Measurements from ENCODE around the gene ZNF575.
"Not testable (repeated sequence)": the region's sequence is repeated elsewhere in the genome, so short reads cannot be mapped to it uniquely, and the experiment has no call there.

Gene ZNF575

GRCh38 chr19:43512399-43512798 is 20.6 kb upstream of the ZNF575 start:
- not testable (repeated sequence) for DNase-seq

- no peak for DNase-seq
Observed at GRCh38 chr19:43518051-43518450, 14.9 kb upstream of the ZNF575 start.

DNA sequence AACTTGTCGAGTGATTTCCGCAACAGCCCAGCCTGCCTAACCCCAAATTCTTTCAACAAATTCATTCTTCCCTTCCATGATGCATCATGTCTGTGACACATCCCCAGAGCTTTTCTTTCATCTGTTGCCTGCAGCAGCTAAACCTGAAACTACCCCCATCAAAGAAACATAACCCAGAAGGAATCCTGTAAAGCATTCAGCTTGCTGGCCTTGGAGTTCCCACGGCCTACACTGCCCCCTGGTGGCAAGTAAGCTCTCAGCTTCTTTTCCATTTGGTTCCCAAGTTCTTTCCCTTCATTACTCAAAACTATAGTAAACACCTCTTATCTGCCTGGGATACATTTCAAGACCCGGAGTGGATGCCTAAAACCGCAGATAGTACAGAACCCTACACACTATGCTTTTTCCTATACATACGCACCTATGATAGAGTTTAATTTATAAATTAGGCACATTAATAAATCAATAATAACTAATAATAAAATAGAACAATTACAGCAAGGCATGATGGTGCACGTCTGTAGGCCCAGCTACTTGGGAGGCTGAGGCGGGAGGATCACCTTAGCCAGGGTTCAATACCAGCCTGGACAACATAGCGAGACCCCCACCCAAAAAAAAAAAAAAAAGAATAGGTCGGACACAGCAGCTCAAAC is 13.4 kb upstream of the ZNF575 start:
- DNase-seq = peak; percentile 85

- DNase-seq = no peak
Observed at GRCh38 chr19:43522929-43523328, 10.1 kb upstream of the ZNF575 start.

DNA sequence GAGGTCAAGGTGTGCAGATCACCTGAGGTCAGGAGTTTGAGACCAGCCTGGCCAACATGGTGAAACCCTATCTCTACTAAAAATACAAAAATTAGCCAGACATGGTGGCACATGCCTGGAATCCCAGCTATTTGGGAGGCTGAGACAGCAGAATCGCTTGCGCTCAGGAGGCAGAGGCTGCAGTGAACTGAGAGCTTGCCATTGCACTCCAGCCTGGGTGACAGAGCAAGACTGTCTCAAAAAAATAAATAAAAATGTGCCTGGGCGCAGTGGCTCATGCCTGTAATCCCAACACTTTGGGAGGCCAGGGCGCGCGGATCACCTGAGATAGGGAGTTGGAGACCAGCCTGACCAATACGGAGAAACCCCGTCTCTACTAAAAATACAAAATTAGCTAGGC is 9.3 kb upstream of the ZNF575 start:
- not testable (repeated sequence) for DNase-seq

DNA sequence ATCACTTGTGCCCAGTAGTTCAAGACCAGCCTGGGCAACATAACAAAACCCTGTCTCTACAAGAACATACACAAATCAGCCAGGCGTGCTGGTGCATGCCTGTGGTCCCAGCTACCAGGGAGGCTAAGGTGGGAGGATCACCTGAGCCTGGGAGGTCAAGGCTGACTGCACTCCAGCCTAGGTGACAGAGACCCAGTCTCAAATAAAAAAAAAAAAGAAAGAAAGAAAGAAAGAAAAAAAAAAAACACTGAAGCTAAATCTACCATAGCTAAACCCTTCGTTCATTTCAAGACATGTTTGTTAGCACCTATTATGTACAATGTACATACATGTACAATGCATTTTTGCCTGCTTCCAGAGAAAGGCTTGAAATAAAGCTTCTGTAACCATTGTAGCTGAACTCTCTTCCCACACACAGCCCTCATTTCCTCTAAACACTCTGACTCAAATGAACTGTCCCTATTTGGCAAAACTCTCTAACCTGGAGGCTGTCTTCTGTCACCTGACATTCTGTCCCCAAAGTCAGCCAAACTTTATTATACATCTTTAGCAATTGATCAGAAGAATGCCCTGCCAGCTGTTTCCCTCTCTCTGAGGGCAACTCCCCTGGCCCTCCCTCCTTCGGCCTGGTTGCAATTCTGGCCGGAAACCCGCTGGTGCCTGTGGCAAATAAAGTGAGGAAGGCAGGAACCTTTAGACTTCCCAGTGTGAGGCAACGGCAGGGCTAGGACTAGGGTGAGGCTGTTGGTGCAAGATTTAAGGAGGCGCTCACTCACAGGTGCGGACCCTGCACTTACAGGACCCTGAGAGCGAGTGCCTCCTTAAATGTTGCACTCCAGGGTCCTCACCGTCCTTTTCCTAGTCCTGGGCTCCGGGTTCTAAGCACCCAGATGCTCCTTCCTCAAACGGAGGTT is 7.8 kb upstream of the ZNF575 start:
- no peak for DNase-seq

DNA sequence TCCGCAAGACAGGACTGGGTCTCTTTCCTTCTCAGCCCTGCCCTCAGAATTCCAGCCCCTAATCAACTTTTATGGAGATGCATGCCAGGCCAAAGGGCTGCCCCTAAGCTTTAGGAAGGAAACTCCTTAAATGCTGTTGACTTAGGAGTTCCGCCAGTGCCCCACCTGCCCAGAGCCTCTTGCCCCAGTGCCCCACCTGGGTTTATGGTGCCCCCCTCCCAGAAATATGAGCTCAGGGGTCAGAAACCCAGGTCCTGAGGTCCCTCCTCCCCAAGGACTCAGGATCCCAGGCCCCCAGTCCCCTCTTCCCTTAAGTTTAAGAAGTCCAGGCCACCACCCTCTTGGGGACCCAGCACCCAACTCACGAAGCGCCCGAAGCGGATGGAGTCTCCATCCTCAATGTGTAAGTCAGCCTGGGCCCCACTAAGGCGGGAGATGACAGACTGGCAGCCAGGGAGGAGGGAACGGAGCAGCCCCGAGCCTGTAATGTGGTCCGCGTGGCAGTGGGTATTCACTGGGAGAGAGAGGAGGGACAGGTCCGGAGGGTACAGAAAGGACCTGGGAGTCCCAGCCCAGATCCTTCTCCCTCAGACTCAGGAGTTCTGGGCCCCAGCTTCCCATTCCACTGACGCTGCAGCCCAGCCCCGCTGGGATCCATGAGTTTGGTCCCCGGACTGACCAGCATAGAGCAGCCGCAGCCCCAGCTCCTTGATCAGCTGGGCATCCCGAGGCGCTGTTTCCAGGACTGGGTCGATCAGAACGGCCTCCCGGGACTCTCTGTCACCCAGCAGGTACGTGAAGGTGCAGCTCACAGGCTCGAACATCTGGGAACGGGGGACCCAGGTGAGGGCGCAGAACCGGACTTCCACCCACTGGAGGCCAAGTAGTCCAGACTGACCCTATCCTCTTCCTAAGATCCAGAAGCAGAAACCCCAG is 6.9 kb upstream of the ZNF575 start:
- no peak for DNase-seq

GRCh38 chr19:43526884-43527859 is 5.8 kb upstream of the ZNF575 start, which contains the start of gene ETHE1:
TSS of gene ETHE1 (minus strand) at chr19:43527201. CDS start at chr19:43527177, 24 bp downstream.
- DNase-seq = peak; percentile 11

- DNase-seq = no peak
Observed at GRCh38 chr19:43527860-43528622, 4.9 kb upstream of the ZNF575 start.

DNA sequence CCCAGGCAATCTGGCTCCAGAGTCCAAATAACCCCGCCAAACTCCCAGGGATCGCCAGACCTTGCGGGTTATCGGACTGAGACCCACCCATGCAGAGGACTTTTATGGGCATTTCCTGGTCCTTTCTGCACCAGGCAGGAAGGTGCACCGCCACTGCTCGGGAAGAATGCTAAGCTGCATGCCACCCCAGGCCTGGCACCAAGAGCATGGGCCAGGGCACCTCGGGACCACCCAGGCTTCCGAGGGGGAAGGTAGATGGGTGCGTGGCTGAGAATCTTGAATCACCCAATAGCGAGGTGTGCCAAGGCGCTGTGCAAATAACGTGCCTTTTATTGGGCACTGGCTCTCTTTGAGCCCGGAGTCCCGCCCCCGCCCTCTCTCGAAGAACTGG is 422 bp upstream of the ZNF575 start:
- DNase-seq = peak; percentile 79

DNA sequence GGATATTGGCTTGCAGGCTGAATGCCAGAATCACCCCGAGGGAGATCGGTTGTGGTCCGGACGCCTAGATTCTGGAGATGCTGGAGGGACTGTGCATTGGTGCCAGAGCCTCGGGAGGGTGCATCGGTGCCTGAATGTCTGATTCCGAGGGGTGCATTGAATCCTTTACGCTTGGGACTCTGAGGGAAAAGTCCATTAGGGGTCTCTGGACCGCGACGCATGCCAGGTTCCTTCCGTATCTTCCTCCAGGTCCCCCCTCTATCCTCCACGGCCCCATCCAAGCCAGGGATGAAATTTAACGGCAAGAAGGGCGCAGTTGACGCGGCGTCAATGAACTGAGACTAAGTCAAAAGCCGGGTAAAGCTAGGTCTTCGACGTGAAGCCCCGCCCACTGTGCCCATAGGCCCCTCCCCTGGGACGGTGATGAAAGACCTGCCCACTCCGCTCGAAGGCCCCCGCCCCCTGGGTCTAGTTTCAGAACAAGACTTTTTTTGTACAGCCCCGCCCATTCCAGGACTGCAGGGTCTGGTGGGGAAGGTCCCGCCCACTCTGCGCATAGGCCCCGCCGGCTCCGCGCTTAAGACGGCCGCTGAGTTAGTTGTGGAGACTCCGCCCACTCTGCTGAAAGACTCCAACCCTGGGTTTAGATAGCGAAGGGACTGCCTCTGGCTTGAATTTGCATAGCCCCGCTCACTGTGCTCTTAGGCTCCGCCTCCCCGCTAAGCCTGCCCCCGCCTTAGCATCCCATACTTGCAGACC is 737 bp downstream of the ZNF575 start:
- DNase-seq = peak; percentile 93

- DNase-seq = no peak
Observed at GRCh38 chr19:43534305-43534815, 1.4 kb downstream of the ZNF575 start.

- DNase-seq = peak; percentile 14
Observed at GRCh38 chr19:43534816-43535761, 2.1 kb downstream of the ZNF575 start.

DNA sequence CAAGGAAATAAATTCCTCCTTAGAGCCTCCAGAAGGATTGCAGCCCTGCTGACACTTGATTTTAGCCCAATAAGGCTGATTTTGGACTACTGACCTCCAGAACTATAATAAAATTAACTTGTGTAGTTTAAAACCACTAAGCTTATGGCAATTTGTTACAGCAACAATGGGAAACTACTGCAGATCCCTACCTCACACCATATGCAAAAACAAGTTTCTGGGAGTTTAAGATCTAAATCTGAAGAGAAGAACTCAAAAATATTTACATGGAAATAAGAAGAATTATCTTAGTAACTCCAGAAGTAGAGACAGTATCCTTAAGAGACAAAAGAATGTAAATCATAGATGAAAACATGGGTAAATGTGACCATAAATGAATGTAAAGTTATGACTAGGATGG is 5.9 kb downstream of the ZNF575 start:
- DNase-seq = no peak

GRCh38 chr19:43540381-43540780 is 7.4 kb downstream of the ZNF575 start:
- DNase-seq = no peak

- DNase-seq = no peak
Observed at GRCh38 chr19:43541920-43542650, 9.1 kb downstream of the ZNF575 start.

- DNase-seq = no peak
Observed at GRCh38 chr19:43544077-43544476, 11.1 kb downstream of the ZNF575 start.

DNA sequence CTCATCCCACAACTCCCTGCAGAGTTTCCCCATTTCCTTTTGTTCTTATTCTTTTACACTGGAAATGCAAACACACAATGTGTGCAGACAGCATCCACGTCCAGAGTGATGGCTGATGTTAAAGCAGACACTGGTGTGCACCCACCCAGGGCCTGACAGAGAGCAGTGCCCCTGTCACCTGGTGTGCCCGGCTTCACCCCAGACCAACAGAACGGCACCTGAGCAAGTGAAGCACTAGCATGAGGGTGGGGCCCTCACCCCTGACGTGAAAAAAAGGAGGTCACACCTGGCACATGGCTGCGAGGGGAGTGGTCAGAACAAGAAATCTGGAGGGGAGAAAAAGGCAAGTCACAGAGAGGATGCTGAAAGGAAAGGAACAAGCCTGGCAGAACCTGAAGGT is 12.3 kb downstream of the ZNF575 start:
- DNase-seq = no peak

Data from NCI-H1694 (cell line).